Stimulated activated CD4-positive, alpha-beta T cell treated with anti-CD3 and anti-CD28 coated beads, TNF-alpha, amount 100 ng/mL, for 48 hours (primary cell): ENCODE measurements around the gene COL13A1.

Experiments used
- DNase-seq, 3 donors: peaks; one replicate each; pipeline ENCODE4 v3.0.0-alpha.2; 2020; ENCODE audit warnings: low read depth in 3 of 3

COL13A1 gene

GRCh38 chr10:69791812-69792211 is 9.9 kb upstream of the COL13A1 start:
- DNase-seq = no peak

- DNase-seq = no peak
These were observed 9.4 kb upstream of the COL13A1 start for GRCh38 chr10:69792341-69792740.

GRCh38 chr10:69794673-69795072 is 7.0 kb upstream of the COL13A1 start:
- DNase-seq = no peak

GRCh38 chr10:69795242-69795934 is 6.3 kb upstream of the COL13A1 start:
- no peak for DNase-seq

GRCh38 chr10:69797959-69798358 is 3.7 kb upstream of the COL13A1 start:
- no peak for DNase-seq

GRCh38 chr10:69800109-69800508 is 1.6 kb upstream of the COL13A1 start:
- no peak for DNase-seq

GRCh38 chr10:69800665-69801064 is 1.0 kb upstream of the COL13A1 start:
- DNase-seq = no peak

GRCh38 chr10:69801094-69801433 is 642 bp upstream of the COL13A1 start:
- peak; percentile 18 to 21 (median 18) for DNase-seq

GRCh38 chr10:69802424-69803161 is 887 bp downstream of the COL13A1 start:
- DNase-seq = no peak

GRCh38 chr10:69803809-69804208 is 2.1 kb downstream of the COL13A1 start:
- no peak for DNase-seq

GRCh38 chr10:69804775-69805174 is 3.1 kb downstream of the COL13A1 start:
- DNase-seq = no peak

- DNase-seq = no peak
These were observed 5.4 kb downstream of the COL13A1 start for GRCh38 chr10:69807122-69807521.

- DNase-seq = no peak
These were observed 6.0 kb downstream of the COL13A1 start for GRCh38 chr10:69807696-69808095.

- DNase-seq = no peak
These were observed 7.6 kb downstream of the COL13A1 start for GRCh38 chr10:69809318-69809717.

- DNase-seq = no peak
These were observed 8.4 kb downstream of the COL13A1 start for GRCh38 chr10:69810097-69810496.

GRCh38 chr10:69810675-69811397 is 9.1 kb downstream of the COL13A1 start:
- DNase-seq = no peak

GRCh38 chr10:69813632-69814031 is 11.9 kb downstream of the COL13A1 start:
- DNase-seq = no peak

- DNase-seq = no peak
These were observed 12.5 kb downstream of the COL13A1 start for GRCh38 chr10:69814251-69814650.

GRCh38 chr10:69815104-69815503 is 13.4 kb downstream of the COL13A1 start:
- no peak for DNase-seq

GRCh38 chr10:69816521-69816920 is 14.8 kb downstream of the COL13A1 start:
- DNase-seq = no peak

GRCh38 chr10:69817078-69817581 is 15.4 kb downstream of the COL13A1 start:
- DNase-seq = no peak

- DNase-seq = no peak
These were observed 17.1 kb downstream of the COL13A1 start for GRCh38 chr10:69818676-69819239.
